Measurements from ENCODE around the gene RGS11.

GRCh38 chr16:320206-320605, 44.5 kb upstream of the RGS11 start:
- no peak for TF ChIP-seq CTCF (IDR thresholded peaks at IDR 0.05 in 2 of 3, conservative IDR thresholded peaks at IDR 0.05 in 1 of 3; ENCODE audit: insufficient read depth in 2 of 3, low read depth in 1 of 3, low read length in 3 of 3)
- no peak for TF ChIP-seq ZNF668 (CRISPR knock-in tag; IDR thresholded peaks at IDR 0.05)
- TF ChIP-seq BRF1 (IDR thresholded peaks at IDR 0.05; ENCODE audit: borderline replicate concordance, extremely low read depth, insufficient read length): no peak
- TF ChIP-seq TBP (optimal IDR thresholded peaks at IDR 0.05; ENCODE audit: low read depth, low read length): no peak
- no peak for TF ChIP-seq MTA3 (IDR thresholded peaks at IDR 0.05; ENCODE audit: borderline replicate concordance)
- no peak for TF ChIP-seq MYC (IDR thresholded peaks at IDR 0.05; ENCODE audit: low read depth, low read length)
- no peak for TF ChIP-seq MYC (CRISPR knock-in tag; IDR thresholded peaks at IDR 0.05; ENCODE audit: borderline replicate concordance, low read depth)
- TF ChIP-seq BRCA1 (IDR thresholded peaks at IDR 0.05): no peak
- TF ChIP-seq BRCA1 (CRISPR knock-in tag; IDR thresholded peaks at IDR 0.05): no peak
- no peak for TF ChIP-seq ZNF644 (tag; IDR thresholded peaks at IDR 0.05; ENCODE audit: low read depth)
- no peak for TF ChIP-seq ARHGAP35 (IDR thresholded peaks at IDR 0.05; ENCODE audit: partially characterized antibody)
- TF ChIP-seq HIVEP1 (CRISPR knock-in tag; IDR thresholded peaks at IDR 0.05): no peak
- no peak for TF ChIP-seq PATZ1 (CRISPR knock-in tag; IDR thresholded peaks at IDR 0.05; ENCODE audit: borderline replicate concordance)
